ENCODE data around the gene MAPRE2.

- TF ChIP-seq, protein P1, sequence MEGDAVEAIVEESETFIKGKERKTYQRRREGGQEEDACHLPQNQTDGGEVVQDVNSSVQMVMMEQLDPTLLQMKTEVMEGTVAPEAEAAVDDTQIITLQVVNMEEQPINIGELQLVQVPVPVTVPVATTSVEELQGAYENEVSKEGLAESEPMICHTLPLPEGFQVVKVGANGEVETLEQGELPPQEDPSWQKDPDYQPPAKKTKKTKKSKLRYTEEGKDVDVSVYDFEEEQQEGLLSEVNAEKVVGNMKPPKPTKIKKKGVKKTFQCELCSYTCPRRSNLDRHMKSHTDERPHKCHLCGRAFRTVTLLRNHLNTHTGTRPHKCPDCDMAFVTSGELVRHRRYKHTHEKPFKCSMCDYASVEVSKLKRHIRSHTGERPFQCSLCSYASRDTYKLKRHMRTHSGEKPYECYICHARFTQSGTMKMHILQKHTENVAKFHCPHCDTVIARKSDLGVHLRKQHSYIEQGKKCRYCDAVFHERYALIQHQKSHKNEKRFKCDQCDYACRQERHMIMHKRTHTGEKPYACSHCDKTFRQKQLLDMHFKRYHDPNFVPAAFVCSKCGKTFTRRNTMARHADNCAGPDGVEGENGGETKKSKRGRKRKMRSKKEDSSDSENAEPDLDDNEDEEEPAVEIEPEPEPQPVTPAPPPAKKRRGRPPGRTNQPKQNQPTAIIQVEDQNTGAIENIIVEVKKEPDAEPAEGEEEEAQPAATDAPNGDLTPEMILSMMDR (conservative IDR thresholded peaks at IDR 0.05; ENCODE audit: low read depth, low read length), result no peak
- TF ChIP-seq EZH2phosphoT487 (IDR thresholded peaks at IDR 0.05; ENCODE audit: borderline replicate concordance, low read length) (no peak), EZH2 (IDR thresholded peaks at IDR 0.05; ENCODE audit: low read length, unreplicated experiment) (no peak)
Measured at GRCh38 chr18:35110059-35110458, 68.8 kb downstream of the MAPRE2 start.
